HG03280 (cell line): Measurements from ENCODE around the gene SLC41A2.
A peak's percentile ranks its signal among the peaks of the same experiment; 100 is the strongest.

ENCODE experiments used
- ATAC-seq: cut with Tn5 transposase; IDR thresholded peaks from one replicate; pipeline ENCODE4 v1.9.1; 2021; ENCODE audit warnings: mild to moderate bottlenecking, moderate library complexity; ENCODE audit not compliant: unreplicated experiment

SLC41A2 gene

DNA sequence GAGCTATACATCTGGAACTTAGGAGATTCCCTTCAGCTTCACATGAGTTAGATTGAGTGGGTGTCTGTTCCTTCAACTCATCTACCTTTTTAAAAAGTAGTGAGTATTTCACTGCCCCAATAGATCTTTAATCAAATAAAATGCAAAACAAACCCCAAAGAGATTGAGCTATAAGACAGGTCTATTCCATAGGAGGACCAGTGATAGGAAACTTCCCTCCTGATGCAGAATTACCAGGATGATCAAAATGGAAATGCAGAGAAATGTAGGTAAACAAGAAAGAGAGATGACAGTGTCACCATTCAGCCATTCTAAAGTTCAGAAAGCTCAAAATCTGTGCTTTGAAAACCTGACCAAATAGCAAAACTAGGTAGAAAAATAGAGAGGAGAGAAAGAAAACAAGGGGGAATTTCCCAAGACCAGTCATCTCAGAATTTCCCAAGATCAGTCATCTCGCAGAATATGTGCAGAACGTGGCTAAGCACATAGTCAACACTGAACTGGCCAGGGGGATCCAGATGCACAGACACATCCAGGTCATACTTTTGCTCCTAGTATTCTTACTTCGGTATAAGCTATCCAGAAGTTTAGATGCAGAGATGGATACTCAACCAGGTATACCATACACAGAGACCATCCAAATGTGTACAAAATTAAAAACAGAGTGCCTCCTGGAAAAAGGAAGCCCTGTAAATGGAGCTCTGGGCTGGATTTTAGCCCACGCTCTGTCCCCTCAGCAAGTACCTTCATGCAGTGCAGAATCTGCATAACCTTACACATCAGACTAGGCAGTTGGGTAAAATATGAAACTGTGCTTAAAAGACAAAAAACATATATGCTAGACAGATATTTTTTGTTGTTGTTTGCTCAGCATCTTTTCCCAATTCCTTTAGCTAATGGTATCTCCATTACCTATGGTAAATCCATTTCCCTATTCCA is 27.4 kb downstream of the SLC41A2 start:
- peak; percentile 84 for ATAC-seq

GRCh38 chr12:104929977-104930376 is 28.1 kb downstream of the SLC41A2 start:
- no peak for ATAC-seq

GRCh38 chr12:104929368-104929767 is 28.7 kb downstream of the SLC41A2 start:
- ATAC-seq, result no peak

- ATAC-seq, result no peak
These were observed 29.9 kb downstream of the SLC41A2 start for GRCh38 chr12:104928036-104928745.

DNA sequence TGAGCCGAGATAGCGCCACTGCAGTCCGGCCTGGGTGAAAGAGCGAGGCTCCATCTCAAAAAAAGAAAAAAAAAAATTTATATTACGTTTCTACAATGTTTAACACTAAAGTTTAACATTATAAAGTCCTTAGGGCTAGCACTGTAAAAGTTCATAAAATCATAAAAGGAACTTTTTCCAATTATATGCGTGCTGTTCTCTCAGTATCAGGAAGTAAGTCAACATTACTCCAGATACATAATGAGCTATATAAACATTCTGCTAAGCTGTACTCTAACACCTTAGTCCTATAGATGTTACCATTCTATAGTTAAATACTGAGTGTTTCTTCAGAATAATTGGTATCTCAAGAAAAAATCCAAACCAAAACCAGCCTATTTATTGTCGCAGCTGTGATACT is 32.6 kb downstream of the SLC41A2 start:
- ATAC-seq, result no peak

DNA sequence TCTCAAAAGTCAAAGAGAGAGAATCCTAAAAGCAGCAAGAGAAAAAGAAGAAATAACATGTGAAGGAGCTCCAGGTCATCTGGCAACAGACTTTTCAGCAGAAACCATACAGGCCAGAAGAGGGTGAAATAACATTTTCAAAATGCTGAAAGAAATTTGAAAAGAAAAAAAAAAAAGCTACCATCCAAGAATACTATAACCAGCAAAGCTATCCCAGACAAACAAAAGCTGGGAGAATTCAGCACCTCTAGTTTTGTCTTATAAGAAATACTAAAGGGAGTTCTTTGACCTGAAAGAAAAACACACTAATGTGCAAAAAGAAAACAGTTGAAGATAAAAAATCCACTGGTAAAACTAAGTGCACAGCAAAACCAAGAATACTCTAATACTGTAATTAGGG is 36.8 kb downstream of the SLC41A2 start:
- no peak for ATAC-seq

- ATAC-seq, result no peak
These were observed 46.1 kb downstream of the SLC41A2 start for GRCh38 chr12:104911942-104912341.

DNA sequence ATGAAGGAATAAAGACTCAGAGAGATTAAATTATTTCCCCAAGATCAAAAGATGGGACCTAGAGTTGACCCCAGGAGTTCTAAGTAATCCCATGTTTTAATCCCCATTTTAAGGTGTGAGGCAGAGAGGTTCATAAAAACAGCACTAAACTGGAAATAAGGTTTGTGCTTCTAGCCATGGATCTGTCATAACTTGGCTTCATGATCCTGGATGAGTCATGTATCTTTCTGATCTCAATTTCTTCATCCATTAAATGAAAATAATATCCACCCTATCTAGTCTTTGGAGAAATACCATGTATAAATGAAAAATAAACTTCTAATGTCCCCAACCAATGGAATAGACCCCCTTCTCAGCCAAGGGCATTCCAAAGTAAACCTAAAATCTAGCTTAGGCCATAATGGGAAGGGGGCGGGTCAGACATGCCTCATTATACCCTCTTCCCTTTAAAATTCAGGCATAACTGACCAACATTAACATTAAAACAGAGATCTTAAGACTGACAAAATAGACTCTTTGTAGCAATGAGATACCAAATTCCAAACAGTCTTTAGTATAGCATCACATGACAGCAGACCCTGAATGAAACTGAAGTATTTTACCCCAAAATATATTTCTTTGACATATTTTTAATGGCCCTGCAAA is 47.8 kb downstream of the SLC41A2 start:
- ATAC-seq, result no peak

- ATAC-seq, result no peak
These were observed 48.3 kb downstream of the SLC41A2 start for GRCh38 chr12:104909761-104910160.
